GM12878 (cell line): ENCODE measurements around the gene AP2B1. TPM values are rescaled to one million over a fixed set of nuclear protein-coding genes. Genes with fewer than 3 reads are reported as not detected.
A peak's percentile ranks its signal among the peaks of the same experiment; 100 is the strongest.

Source experiments
- HDGF ChIP-seq: fragments of 450-650 bp; IDR thresholded peaks from 2 replicates; pipeline ENCODE4 v1.6.1; 2016; ENCODE audit warnings: antibody characterized with exemption
- MTA3 ChIP-seq: IDR thresholded peaks from 2 replicates; pipeline ENCODE4 v1.6.1; 2012; ENCODE audit warnings: low read length, inconsistent platforms, borderline replicate concordance
- NFYA ChIP-seq: IDR thresholded peaks from 2 replicates; pipeline ENCODE4 v1.6.1; 2011; ENCODE audit warnings: low read depth, mild to moderate bottlenecking, low read length, improper control_type of control experiment, borderline replicate concordance
- NR2F1 ChIP-seq: fragments of 450-650 bp; conservative IDR thresholded peaks from 2 replicates; pipeline ENCODE4 v1.6.1; 2017; ENCODE audit warnings: mild to moderate bottlenecking
- TCF12 ChIP-seq: IDR thresholded peaks from 2 replicates; pipeline ENCODE4 v1.6.1; 2011; ENCODE audit warnings: low read depth, mild to moderate bottlenecking, low read length
- ZNF622 ChIP-seq: fragments of 450-650 bp; IDR thresholded peaks from 2 replicates; pipeline ENCODE4 v1.6.1; 2017; ENCODE audit warnings: mild to moderate bottlenecking, inconsistent platforms
- polyA plus RNA-seq, 11 experiments: library from polyadenylated mRNA; depleted of rRNA in 4 of 11; unstranded in 6 of 11; stranded (reverse) in 5 of 11; fragments of >200 nt; fragmentation: Nextera tagmentation in 4 of 11; fragmentation: Illumina TruSeq in 1 of 11; extraction: Ambion mirVana in 4 of 11; extraction: Trizol in 1 of 11; gene quantifications; 1 replicate in 1 of 11; 2 replicates in 10 of 11; pipeline versions ENCODE4 v1.2.1 to v1.2.3, GENCODE V29; 2011 to 2016; ENCODE audit warnings: inconsistent platforms in 2 of 11, missing spikeins in 2 of 11, low read depth in 1 of 11
- small RNA-seq: library from RNA; depleted of rRNA; stranded (forward); fragments of <200 nt; gene quantifications from one replicate; pipeline ENCODE3, GENCODE V24; 2014
- total RNA-seq, 4 experiments: library from RNA; depleted of rRNA in 3 of 4; stranded (reverse); fragments of >200 nt in 3 of 4; fragmentation: Illumina TruSeq in 1 of 4; extraction: Trizol in 1 of 4; gene quantifications; 2 replicates each; pipeline versions ENCODE4 v1.2.1 to v1.2.3, GENCODE V29; 2013 to 2021
- TF ChIP-seq, protein P1 (sequence below): fragments of 450-650 bp; IDR thresholded peaks from 2 replicates; pipeline ENCODE4 v1.6.1; 2017; ENCODE audit warnings: low read depth, mild to moderate bottlenecking, moderate library complexity
- TF ChIP-seq, protein P2 (sequence below): fragments of 450-650 bp; IDR thresholded peaks from 2 replicates; pipeline ENCODE4 v1.6.1; 2017; ENCODE audit warnings: antibody characterized with exemption, mild to moderate bottlenecking, moderate library complexity

The AP2B1 gene
- total and polyA plus RNA-seq, 10 of the 15 experiments (the other 5 are each of a cell fraction or from before 2014, with no cell fraction given), result 18.6 to 112 (median 53.9) TPM

GRCh38 chr17:35775583-35775982 is 188.5 kb downstream of the AP2B1 start (continued):
- TF ChIP-seq MTA3 (no peak), NR2F1 (no peak), ZNF622 (no peak), HDGF (no peak), NFYA (no peak), TCF12 (no peak)
- TF ChIP-seq, protein P1, sequence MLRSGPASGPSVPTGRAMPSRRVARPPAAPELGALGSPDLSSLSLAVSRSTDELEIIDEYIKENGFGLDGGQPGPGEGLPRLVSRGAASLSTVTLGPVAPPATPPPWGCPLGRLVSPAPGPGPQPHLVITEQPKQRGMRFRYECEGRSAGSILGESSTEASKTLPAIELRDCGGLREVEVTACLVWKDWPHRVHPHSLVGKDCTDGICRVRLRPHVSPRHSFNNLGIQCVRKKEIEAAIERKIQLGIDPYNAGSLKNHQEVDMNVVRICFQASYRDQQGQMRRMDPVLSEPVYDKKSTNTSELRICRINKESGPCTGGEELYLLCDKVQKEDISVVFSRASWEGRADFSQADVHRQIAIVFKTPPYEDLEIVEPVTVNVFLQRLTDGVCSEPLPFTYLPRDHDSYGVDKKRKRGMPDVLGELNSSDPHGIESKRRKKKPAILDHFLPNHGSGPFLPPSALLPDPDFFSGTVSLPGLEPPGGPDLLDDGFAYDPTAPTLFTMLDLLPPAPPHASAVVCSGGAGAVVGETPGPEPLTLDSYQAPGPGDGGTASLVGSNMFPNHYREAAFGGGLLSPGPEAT, result no peak
- TF ChIP-seq, protein P2, sequence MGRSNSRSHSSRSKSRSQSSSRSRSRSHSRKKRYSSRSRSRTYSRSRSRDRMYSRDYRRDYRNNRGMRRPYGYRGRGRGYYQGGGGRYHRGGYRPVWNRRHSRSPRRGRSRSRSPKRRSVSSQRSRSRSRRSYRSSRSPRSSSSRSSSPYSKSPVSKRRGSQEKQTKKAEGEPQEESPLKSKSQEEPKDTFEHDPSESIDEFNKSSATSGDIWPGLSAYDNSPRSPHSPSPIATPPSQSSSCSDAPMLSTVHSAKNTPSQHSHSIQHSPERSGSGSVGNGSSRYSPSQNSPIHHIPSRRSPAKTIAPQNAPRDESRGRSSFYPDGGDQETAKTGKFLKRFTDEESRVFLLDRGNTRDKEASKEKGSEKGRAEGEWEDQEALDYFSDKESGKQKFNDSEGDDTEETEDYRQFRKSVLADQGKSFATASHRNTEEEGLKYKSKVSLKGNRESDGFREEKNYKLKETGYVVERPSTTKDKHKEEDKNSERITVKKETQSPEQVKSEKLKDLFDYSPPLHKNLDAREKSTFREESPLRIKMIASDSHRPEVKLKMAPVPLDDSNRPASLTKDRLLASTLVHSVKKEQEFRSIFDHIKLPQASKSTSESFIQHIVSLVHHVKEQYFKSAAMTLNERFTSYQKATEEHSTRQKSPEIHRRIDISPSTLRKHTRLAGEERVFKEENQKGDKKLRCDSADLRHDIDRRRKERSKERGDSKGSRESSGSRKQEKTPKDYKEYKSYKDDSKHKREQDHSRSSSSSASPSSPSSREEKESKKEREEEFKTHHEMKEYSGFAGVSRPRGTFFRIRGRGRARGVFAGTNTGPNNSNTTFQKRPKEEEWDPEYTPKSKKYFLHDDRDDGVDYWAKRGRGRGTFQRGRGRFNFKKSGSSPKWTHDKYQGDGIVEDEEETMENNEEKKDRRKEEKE, result no peak

Small RNAs within 50 kb of the gene (small RNA-seq; reads per million reads assigned to genes)
- gene AC004134.1 (not detected), gene AC015911.1 (not detected), gene SNORD7 (59.4 reads per million, percentile 99 among the genes with 10 or more reads in this experiment)

Other genes starting within 250 kb of the AP2B1 start
Only the 7 nearest of the 11 such genes appear.
- gene SLFN12, start 154.8 kb upstream of the AP2B1 start, total RNA-seq (2014; rRNA removed), result 15.0 and 16.9 TPM in 2 replicates
- gene SLFN12, start 154.8 kb upstream of the AP2B1 start, total RNA-seq (2014; rRNA removed; fragmentation: Illumina TruSeq; extraction: Trizol), result 16.4 and 18.2 TPM in 2 replicates
- 11.6 and 12.8 TPM in 2 replicates for gene SLFN12, start 154.8 kb upstream of the AP2B1 start, total RNA-seq (2021)
- 12.7 and 18.2 TPM in 2 replicates for gene SLFN12, start 154.8 kb upstream of the AP2B1 start, polyA plus RNA-seq (2011; rRNA removed)
- 18.5 and 24.8 TPM in 2 replicates for gene SLFN12, start 154.8 kb upstream of the AP2B1 start, polyA plus RNA-seq (2014; fragmentation: Illumina TruSeq; extraction: Trizol)
- 10 to 100 TPM; 11.2 to 14.8 TPM for gene SLFN12, start 154.8 kb upstream of the AP2B1 start, polyA plus RNA-seq (2014; fragmentation: Nextera tagmentation; extraction: Ambion mirVana)
- gene SLFN12, start 154.8 kb upstream of the AP2B1 start, polyA plus RNA-seq (2014; rRNA removed), result 7.9 and 14.2 TPM in 2 replicates
- 10 to 100 TPM in 1 of 2 experiments, 1 to 10 TPM in 1; 8.7 to 10.2 TPM for gene SLFN12, start 154.8 kb upstream of the AP2B1 start, polyA plus RNA-seq (2016; fragmentation: Nextera tagmentation; extraction: Ambion mirVana)
- gene SLFN13, start 138.6 kb upstream of the AP2B1 start, total RNA-seq (2014; rRNA removed), result 56.3 and 56.4 TPM in 2 replicates
- gene SLFN13, start 138.6 kb upstream of the AP2B1 start, total RNA-seq (2014; rRNA removed; fragmentation: Illumina TruSeq; extraction: Trizol), result 41.0 and 42.2 TPM in 2 replicates
- gene SLFN13, start 138.6 kb upstream of the AP2B1 start, total RNA-seq (2021), result 51.5 and 64.4 TPM in 2 replicates
- 62.0 and 91.9 TPM in 2 replicates for gene SLFN13, start 138.6 kb upstream of the AP2B1 start, polyA plus RNA-seq (2011; rRNA removed)
- gene SLFN13, start 138.6 kb upstream of the AP2B1 start, polyA plus RNA-seq (2014; fragmentation: Illumina TruSeq; extraction: Trizol), result 82.4 and 94.6 TPM in 2 replicates
- gene SLFN13, start 138.6 kb upstream of the AP2B1 start, polyA plus RNA-seq (2014; fragmentation: Nextera tagmentation; extraction: Ambion mirVana), result 10 to 100 TPM; 12.4 to 20.2 TPM
- 72.5 and 81.9 TPM in 2 replicates for gene SLFN13, start 138.6 kb upstream of the AP2B1 start, polyA plus RNA-seq (2014; rRNA removed)
- 10 to 100 TPM; 61.7 to 63.3 TPM for gene SLFN13, start 138.6 kb upstream of the AP2B1 start, polyA plus RNA-seq (2016; fragmentation: Nextera tagmentation; extraction: Ambion mirVana)
- 12.0 and 15.6 TPM in 2 replicates for gene SLFN12L, start 49.6 kb upstream of the AP2B1 start, total RNA-seq (2014; rRNA removed)
- gene SLFN12L, start 49.6 kb upstream of the AP2B1 start, total RNA-seq (2014; rRNA removed; fragmentation: Illumina TruSeq; extraction: Trizol), result 15.2 and 16.6 TPM in 2 replicates
- 10.4 and 11.9 TPM in 2 replicates for gene SLFN12L, start 49.6 kb upstream of the AP2B1 start, total RNA-seq (2021)
- 21.3 and 28.3 TPM in 2 replicates for gene SLFN12L, start 49.6 kb upstream of the AP2B1 start, polyA plus RNA-seq (2011; rRNA removed)
- gene SLFN12L, start 49.6 kb upstream of the AP2B1 start, polyA plus RNA-seq (2014; fragmentation: Illumina TruSeq; extraction: Trizol), result 8.3 and 8.8 TPM in 2 replicates
- 1 to 10 TPM; 1.0 to 2.5 TPM for gene SLFN12L, start 49.6 kb upstream of the AP2B1 start, polyA plus RNA-seq (2014; fragmentation: Nextera tagmentation; extraction: Ambion mirVana)
- gene SLFN12L, start 49.6 kb upstream of the AP2B1 start, polyA plus RNA-seq (2014; rRNA removed), result 9.2 and 11.8 TPM in 2 replicates
- gene SLFN12L, start 49.6 kb upstream of the AP2B1 start, polyA plus RNA-seq (2016; fragmentation: Nextera tagmentation; extraction: Ambion mirVana), result 1 to 10 TPM; 4.8 to 4.9 TPM
- 0.06 TPM in 1 of 2 replicates, not detected in the other for gene SLFN14, start 26.5 kb upstream of the AP2B1 start, total RNA-seq (2014; rRNA removed)
- not detected in 2 replicates for gene SLFN14, start 26.5 kb upstream of the AP2B1 start, total RNA-seq (2014; rRNA removed; fragmentation: Illumina TruSeq; extraction: Trizol)
- gene SLFN14, start 26.5 kb upstream of the AP2B1 start, total RNA-seq (2021), result not detected in 2 replicates
- not detected in 2 replicates for gene SLFN14, start 26.5 kb upstream of the AP2B1 start, polyA plus RNA-seq (2011; rRNA removed)
- 0.05 TPM in 1 of 2 replicates, not detected in the other for gene SLFN14, start 26.5 kb upstream of the AP2B1 start, polyA plus RNA-seq (2014; fragmentation: Illumina TruSeq; extraction: Trizol)
- under 1 TPM; 0.06 to 0.11 TPM for gene SLFN14, start 26.5 kb upstream of the AP2B1 start, polyA plus RNA-seq (2014; fragmentation: Nextera tagmentation; extraction: Ambion mirVana)
- gene SLFN14, start 26.5 kb upstream of the AP2B1 start, polyA plus RNA-seq (2014; rRNA removed), result not detected in 2 replicates
- gene SLFN14, start 26.5 kb upstream of the AP2B1 start, polyA plus RNA-seq (2016; fragmentation: Nextera tagmentation; extraction: Ambion mirVana), result not detected
- 4.5 and 6.8 TPM in 2 replicates for gene PEX12, start 8.8 kb upstream of the AP2B1 start, total RNA-seq (2014; rRNA removed)
- gene PEX12, start 8.8 kb upstream of the AP2B1 start, total RNA-seq (2014; rRNA removed; fragmentation: Illumina TruSeq; extraction: Trizol), result 4.4 and 4.5 TPM in 2 replicates
- 4.7 and 4.9 TPM in 2 replicates for gene PEX12, start 8.8 kb upstream of the AP2B1 start, total RNA-seq (2021)
- gene PEX12, start 8.8 kb upstream of the AP2B1 start, polyA plus RNA-seq (2011; rRNA removed), result 14.0 and 15.8 TPM in 2 replicates
- 5.4 and 5.9 TPM in 2 replicates for gene PEX12, start 8.8 kb upstream of the AP2B1 start, polyA plus RNA-seq (2014; fragmentation: Illumina TruSeq; extraction: Trizol)
- 1 to 10 TPM; 2.9 TPM for gene PEX12, start 8.8 kb upstream of the AP2B1 start, polyA plus RNA-seq (2014; fragmentation: Nextera tagmentation; extraction: Ambion mirVana)
- gene PEX12, start 8.8 kb upstream of the AP2B1 start, polyA plus RNA-seq (2014; rRNA removed), result 3.5 TPM in 2 replicates
- gene PEX12, start 8.8 kb upstream of the AP2B1 start, polyA plus RNA-seq (2016; fragmentation: Nextera tagmentation; extraction: Ambion mirVana), result 1 to 10 TPM; 5.0 TPM
- gene RASL10B, start 144.3 kb downstream of the AP2B1 start, total RNA-seq (2014; rRNA removed), result not detected in 2 replicates
- not detected in 2 replicates for gene RASL10B, start 144.3 kb downstream of the AP2B1 start, total RNA-seq (2014; rRNA removed; fragmentation: Illumina TruSeq; extraction: Trizol)
- gene RASL10B, start 144.3 kb downstream of the AP2B1 start, total RNA-seq (2021), result 0.05 TPM in 1 of 2 replicates, not detected in the other
- not detected in 2 replicates for gene RASL10B, start 144.3 kb downstream of the AP2B1 start, polyA plus RNA-seq (2011; rRNA removed)
- not detected in 2 replicates for gene RASL10B, start 144.3 kb downstream of the AP2B1 start, polyA plus RNA-seq (2014; fragmentation: Illumina TruSeq; extraction: Trizol)
- gene RASL10B, start 144.3 kb downstream of the AP2B1 start, polyA plus RNA-seq (2014; fragmentation: Nextera tagmentation; extraction: Ambion mirVana), result not detected
- gene RASL10B, start 144.3 kb downstream of the AP2B1 start, polyA plus RNA-seq (2014; rRNA removed), result not detected in 2 replicates
- not detected for gene RASL10B, start 144.3 kb downstream of the AP2B1 start, polyA plus RNA-seq (2016; fragmentation: Nextera tagmentation; extraction: Ambion mirVana)
- not detected in 2 replicates for gene GAS2L2, start 165.9 kb downstream of the AP2B1 start, total RNA-seq (2014; rRNA removed)
- not detected in 2 replicates for gene GAS2L2, start 165.9 kb downstream of the AP2B1 start, total RNA-seq (2014; rRNA removed; fragmentation: Illumina TruSeq; extraction: Trizol)
- not detected in 2 replicates for gene GAS2L2, start 165.9 kb downstream of the AP2B1 start, total RNA-seq (2021)
- gene GAS2L2, start 165.9 kb downstream of the AP2B1 start, polyA plus RNA-seq (2011; rRNA removed), result not detected in 2 replicates
- 0.01 TPM in 1 of 2 replicates, not detected in the other for gene GAS2L2, start 165.9 kb downstream of the AP2B1 start, polyA plus RNA-seq (2014; fragmentation: Illumina TruSeq; extraction: Trizol)
- not detected for gene GAS2L2, start 165.9 kb downstream of the AP2B1 start, polyA plus RNA-seq (2014; fragmentation: Nextera tagmentation; extraction: Ambion mirVana)
- gene GAS2L2, start 165.9 kb downstream of the AP2B1 start, polyA plus RNA-seq (2014; rRNA removed), result not detected in 2 replicates
- not detected for gene GAS2L2, start 165.9 kb downstream of the AP2B1 start, polyA plus RNA-seq (2016; fragmentation: Nextera tagmentation; extraction: Ambion mirVana)